Heart left ventricle (tissue), 16 donors: ENCODE results near the gene ZNF521. TPM values are rescaled to one million over a fixed set of nuclear protein-coding genes. Genes with fewer than 3 reads are reported as not detected.
"Not testable (repeated sequence)": the region's sequence is repeated elsewhere in the genome, so short reads cannot be mapped to it uniquely, and the experiment has no call there.

Experiments used
- ATAC-seq, 4 donors: fragments of 200-7000 bp; cut with Tn5 transposase; one replicate each; pipeline ENCODE4 v1.9.1; 2020 to 2022; ENCODE audit warnings: moderate library complexity in 4 of 4, mild to moderate bottlenecking in 3 of 4, moderate number of reproducible peaks in 1 of 4
- DNase-seq, 5 donors: peaks; one replicate each; pipeline ENCODE4 v3.0.0-alpha.2; 2020
- H3K27ac ChIP-seq, 12 donors: fragments of 200-600 bp; sonication (generic) in 4 of 12; one replicate each; pipeline versions ENCODE4 v1.5.0 to v1.8.0; 2016 to 2022; ENCODE audit warnings: mild to moderate bottlenecking in 2 of 12
- H3K27me3 ChIP-seq, 9 donors: fragments of 200-600 bp; sonication (generic) in 2 of 9; one replicate each; pipeline versions ENCODE4 v1.5.1 to v1.8.0; 2016 to 2022; ENCODE audit warnings: mild to moderate bottlenecking in 3 of 9
- H3K36me3 ChIP-seq, 9 donors: fragments of 200-600 bp; sonication (generic) in 2 of 9; one replicate each; pipeline versions ENCODE4 v1.5.0 to v1.8.0; 2018 to 2022; ENCODE audit warnings: mild to moderate bottlenecking in 2 of 9
- H3K4me1 ChIP-seq, 12 donors: fragments of 200-600 bp; sonication (generic) in 4 of 12; one replicate each; pipeline versions ENCODE4 v1.5.0 to v1.8.0; 2016 to 2022; ENCODE audit warnings: mild to moderate bottlenecking in 3 of 12
- H3K4me3 ChIP-seq, 12 donors: fragments of 200-600 bp; sonication (generic) in 4 of 12; one replicate each; pipeline versions ENCODE4 v1.5.0 to v1.8.0; 2017 to 2022; ENCODE audit warnings: mild to moderate bottlenecking in 9 of 12, moderate library complexity in 4 of 12
- H3K9me3 ChIP-seq, 12 donors: fragments of 200-600 bp; sonication (generic) in 4 of 12; one replicate each; pipeline versions ENCODE4 v1.5.0 to v1.8.0; 2016 to 2022; ENCODE audit warnings: mild to moderate bottlenecking in 1 of 12
- POLR2A ChIP-seq, 2 donors: fragments of 450-650 bp; IDR thresholded peaks; one replicate each; pipeline ENCODE4 v1.6.1; 2017; ENCODE audit warnings: antibody characterized with exemption in 2 of 2, mild to moderate bottlenecking in 2 of 2, moderate library complexity in 2 of 2
- WGBS, 4 donors: extraction: QIAGEN DNeasy Blood & Tissue Kit in 2 of 4; methylation state at CpG; one replicate each; pipeline versions ENCODE4 v1.1.5 to v1.1.7; 2013 to 2018; 5-methylcytosine and 5-hydroxymethylcytosine counted together
- intact Hi-C, 10 donors: fragments of 100-400 bp; cut with DNase I; formaldehyde crosslinking; loops; one replicate each; pipeline versions ENCODE4 v1.11.1 to v1.14.2; 2022
- polyA plus RNA-seq, 2 donors: library from polyadenylated mRNA; stranded (reverse); fragments of 200-250 nt; gene quantifications; one replicate each; pipeline ENCODE4 v1.2.3, GENCODE V29; 2013
- total RNA-seq, 9 donors: library from RNA; depleted of rRNA in 2 of 9; stranded (reverse); fragments of >200 nt in 2 of 9; fragmentation: NEBNext Ultra II Directional in 3 of 9; extraction: Animal tissue kit (Norgen Biotek cat#: 25700) in 3 of 9; gene quantifications; one replicate each; pipeline versions ENCODE4 v1.1.0 to v1.2.4, GENCODE V29; 2016 to 2023
- TF ChIP-seq, protein P1 (sequence below), 12 donors: fragments of 200-600 bp; sonication (generic) in 4 of 12; IDR thresholded peaks; one replicate each; pipeline versions ENCODE4 v1.5.0 to v1.8.0; 2018 to 2022; ENCODE audit warnings: antibody characterized with exemption in 12 of 12, mild to moderate bottlenecking in 5 of 12
- donor health status: ischemic (EF 13 %, LVEDD 7.1; RV severe dilation, severe dysfunction).
- donor health status: healthy with polysubstance abuse.
- donor health status: DM: no; HTN: yes; CAD: no.
- donor health status: DM: no; HTN: no; CAD: no.
- donor health status: ischemic (EF 25% LVEDD 6.9; RV normal size, moderate dysfunction).
- donor health status: ischemic (EF 25% LVEDD 5.7; RV mildly dilated, moderate dysfunction).
- donor health status: healthy.
- donor health status: DM: yes; HTN: yes; CAD: no.
- donor health status: ischemic (EF 35%, LVEDD 5.7; RV mildly dilated, moderate dysfunction).
- donor health status: nonischemic (EF 11% LVEDD 7.7; RV severe dilation, severe dysfunction).
- donor health status: DM: yes; HTN: yes; CAD: no.
- donor health status: PGD.
- donor health status: ischemic (EF 29% LVEDD 5.4; RV normal size, mild dysfunction).
- donor health status: nonischemic (EF 23%, LVEDD 6.1; RV moderate dilation, normal function).

Gene ZNF521
- total and polyA plus RNA-seq, 11 donors = 1.5 to 24.4 (median 14.9) TPM

DNA sequence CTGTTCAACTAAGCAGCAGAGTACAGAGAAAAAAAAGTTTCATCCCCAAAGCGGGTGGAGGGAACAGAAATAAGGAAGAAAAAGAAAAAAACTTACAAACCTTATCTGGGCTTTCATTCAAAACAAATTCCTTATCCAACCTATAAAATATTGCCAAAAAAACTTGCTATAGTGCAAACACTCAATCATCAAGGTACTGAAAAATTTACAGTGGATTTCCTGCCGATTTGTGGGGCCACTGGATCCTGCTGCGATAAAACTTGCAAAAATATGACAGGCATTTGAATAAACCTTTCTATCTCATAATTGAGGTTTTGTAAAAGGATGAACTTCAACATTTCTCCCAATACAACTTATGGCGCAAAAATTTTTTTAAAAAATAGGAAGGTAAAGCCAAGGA lies 77.0 kb downstream of the ZNF521 start:
- 94 to 98% (median 95%) methylated on average over 4 of the region's 4 CpGs for WGBS, 4 donors
- no peak overlapping the region for H3K4me3 ChIP-seq
- no peak overlapping the region for H3K27ac ChIP-seq
- DNase-seq (no peak), ATAC-seq (no peak)
- H3K9me3 ChIP-seq = peaks cover 0 to 10% (median 0%) of the 10 kb centered on the region in 12 donors
- no peak for TF ChIP-seq POLR2A (IDR thresholded peaks at IDR 0.05)
- TF ChIP-seq, protein P1, sequence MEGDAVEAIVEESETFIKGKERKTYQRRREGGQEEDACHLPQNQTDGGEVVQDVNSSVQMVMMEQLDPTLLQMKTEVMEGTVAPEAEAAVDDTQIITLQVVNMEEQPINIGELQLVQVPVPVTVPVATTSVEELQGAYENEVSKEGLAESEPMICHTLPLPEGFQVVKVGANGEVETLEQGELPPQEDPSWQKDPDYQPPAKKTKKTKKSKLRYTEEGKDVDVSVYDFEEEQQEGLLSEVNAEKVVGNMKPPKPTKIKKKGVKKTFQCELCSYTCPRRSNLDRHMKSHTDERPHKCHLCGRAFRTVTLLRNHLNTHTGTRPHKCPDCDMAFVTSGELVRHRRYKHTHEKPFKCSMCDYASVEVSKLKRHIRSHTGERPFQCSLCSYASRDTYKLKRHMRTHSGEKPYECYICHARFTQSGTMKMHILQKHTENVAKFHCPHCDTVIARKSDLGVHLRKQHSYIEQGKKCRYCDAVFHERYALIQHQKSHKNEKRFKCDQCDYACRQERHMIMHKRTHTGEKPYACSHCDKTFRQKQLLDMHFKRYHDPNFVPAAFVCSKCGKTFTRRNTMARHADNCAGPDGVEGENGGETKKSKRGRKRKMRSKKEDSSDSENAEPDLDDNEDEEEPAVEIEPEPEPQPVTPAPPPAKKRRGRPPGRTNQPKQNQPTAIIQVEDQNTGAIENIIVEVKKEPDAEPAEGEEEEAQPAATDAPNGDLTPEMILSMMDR (IDR thresholded peaks at IDR 0.05) = no peak
- no peaks in the 10 kb centered on the region for H3K27me3 ChIP-seq
- peaks cover 0 to 32% (median 8%) of the 10 kb centered on the region in 12 donors for H3K4me1 ChIP-seq
- intact Hi-C loops = loop anchor here in 1 of 10 donors (5.0 kb wide), 1 partner anchor 33 kb away; no protein-coding TSS in a partner anchor
- no peaks in the 10 kb centered on the region for H3K36me3 ChIP-seq

DNA sequence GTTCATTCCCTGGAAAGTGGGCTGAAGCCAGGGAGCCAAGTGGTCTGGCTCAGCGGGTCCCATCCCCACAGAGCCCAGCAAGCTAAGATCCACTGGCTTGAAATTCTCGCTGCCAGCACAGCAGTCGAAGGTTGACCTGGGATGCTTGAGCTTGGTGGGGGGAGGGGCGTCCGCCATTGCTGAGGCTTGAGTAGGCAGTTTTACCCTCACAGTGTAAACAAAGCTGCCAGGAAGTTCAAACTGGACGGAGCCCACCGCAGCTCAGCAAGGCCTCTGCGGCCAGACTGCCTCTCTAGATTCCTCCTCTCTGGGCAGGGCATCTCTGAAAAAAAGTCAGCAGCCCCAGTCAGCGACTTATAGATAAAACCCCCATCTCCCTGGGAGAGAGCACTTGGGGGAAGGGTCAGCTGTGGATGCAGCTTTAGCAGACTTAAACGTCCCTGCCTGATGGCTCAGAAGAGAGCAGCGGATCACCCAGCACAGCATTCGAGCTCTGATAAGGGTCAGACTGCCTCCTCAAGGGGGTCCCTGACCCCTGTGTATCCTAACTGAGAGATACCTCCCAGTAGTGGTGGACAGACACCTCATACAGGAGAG lies 84.9 kb downstream of the ZNF521 start:
- Histone ChIP-seq H3K4me1 (peaks cover 0 to 13% (median 3%) of the 10 kb centered on the region in 12 donors), H3K9me3 (peaks cover 0 to 13% (median 0%) of the 10 kb centered on the region in 12 donors)
- H3K4me3 ChIP-seq, H3K27ac ChIP-seq, ATAC-seq, DNase-seq, H3K27me3 ChIP-seq, intact Hi-C loops, H3K36me3 ChIP-seq: not testable (repeated sequence)
- 75 to 85% (median 84%) methylated on average over 6 to 12 of the region's 12 CpGs for WGBS, 4 donors

DNA sequence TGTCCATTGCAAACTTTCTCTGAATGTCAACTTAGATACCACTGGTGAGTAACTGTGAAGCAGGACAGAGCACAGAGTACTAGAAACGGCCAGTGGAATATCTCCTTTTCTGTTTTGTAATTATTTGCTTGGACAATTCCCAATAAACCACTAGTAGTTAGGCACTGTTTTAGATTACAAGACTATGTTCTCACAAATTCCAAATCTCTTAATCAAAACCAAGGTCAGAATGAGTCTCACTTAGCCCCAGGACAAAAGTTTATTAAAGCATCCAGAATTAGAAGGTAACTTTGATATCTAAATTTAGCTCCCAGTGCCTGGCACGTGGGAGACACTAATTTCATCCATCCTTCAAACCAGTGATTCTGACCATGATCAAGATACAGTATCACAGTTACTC lies 89.0 kb downstream of the ZNF521 start:
- Histone ChIP-seq H3K27ac (peak overlapping the region in 3 of 12 donors; percentile 20 to 24 (median 22)), H3K9me3 (no peaks in the 10 kb centered on the region), H3K4me1 (peaks cover 0 to 16% (median 3%) of the 10 kb centered on the region in 12 donors), H3K4me3 (no peak overlapping the region), H3K36me3 (peaks cover 0 to 7% (median 0%) of the 10 kb centered on the region in 9 donors), H3K27me3 (no peaks in the 10 kb centered on the region)
- ATAC-seq (peak; percentile 20 to 69 (median 54)), DNase-seq (no peak)
- no peak for TF ChIP-seq POLR2A (IDR thresholded peaks at IDR 0.05)
- TF ChIP-seq, protein P1 (IDR thresholded peaks at IDR 0.05) = no peak
- intact Hi-C loops = no loop called here
- 34 to 50% (median 45%) methylated on average over 2 of the region's 2 CpGs for WGBS, 4 donors

DNA sequence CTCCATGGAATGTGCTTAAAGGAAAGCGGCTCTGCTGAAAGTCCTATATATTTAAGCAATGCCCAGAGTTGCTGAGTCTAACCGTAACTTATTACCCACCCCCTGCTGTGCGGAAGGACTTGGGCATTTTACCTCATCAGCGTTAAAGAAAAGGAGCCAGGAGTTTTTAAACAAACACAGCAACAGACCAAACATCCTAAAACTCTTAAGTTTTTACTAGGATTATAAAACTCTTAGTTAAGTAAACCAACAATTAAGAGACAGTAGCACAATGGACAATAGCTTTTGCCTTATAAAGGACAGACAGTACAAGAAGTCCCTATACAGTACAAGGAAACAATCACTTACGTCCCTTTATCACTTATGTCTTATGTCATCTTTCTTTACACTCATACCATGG lies 90.2 kb downstream of the ZNF521 start:
- Histone ChIP-seq H3K27me3 (no peaks in the 10 kb centered on the region), H3K4me1 (peaks cover 0 to 16% (median 3%) of the 10 kb centered on the region in 12 donors), H3K4me3 (no peak overlapping the region), H3K27ac (no peak overlapping the region), H3K9me3 (no peaks in the 10 kb centered on the region), H3K36me3 (peaks cover 0 to 7% (median 0%) of the 10 kb centered on the region in 9 donors)
- WGBS, 4 donors = 85 to 89% (median 86%) methylated on average over 5 of the region's 5 CpGs
- intact Hi-C loops = no loop called here
- no peak for ATAC-seq
- TF ChIP-seq, protein P1 (IDR thresholded peaks at IDR 0.05) = no peak
- no peak for TF ChIP-seq POLR2A (IDR thresholded peaks at IDR 0.05)
- DNase-seq = no peak
